ENCODE measurements around the gene MAMDC2. TPM values are rescaled to one million over a fixed set of nuclear protein-coding genes. Genes with fewer than 3 reads are reported as not detected.

The MAMDC2 gene
- total and polyA plus RNA-seq, 2 donors from 2014 or later, result 1.5 to 7.1 TPM

DNA sequence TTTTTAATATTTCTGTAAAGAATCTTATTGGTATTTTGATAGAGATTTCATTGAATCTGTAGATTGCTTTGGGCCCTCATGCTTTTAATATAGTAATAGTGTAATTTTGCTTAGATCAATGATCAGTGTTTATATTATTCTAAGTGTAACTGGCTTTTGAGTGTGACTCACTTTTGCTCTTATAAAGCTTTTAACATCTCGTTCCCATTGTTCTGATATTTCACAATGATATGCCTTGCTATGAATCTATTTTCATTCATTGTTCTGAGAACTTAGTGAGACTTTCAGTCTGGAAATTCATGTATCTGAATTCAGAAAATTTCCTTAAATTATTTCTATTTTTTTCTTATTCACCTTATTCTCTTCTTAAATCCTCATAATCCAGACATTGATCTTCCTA, 13.5 kb upstream of the MAMDC2 start:
- H3K27ac ChIP-seq (ENCODE audit: low read depth in 2 of 2, low read length in 2 of 2), result no peak overlapping the region

DNA sequence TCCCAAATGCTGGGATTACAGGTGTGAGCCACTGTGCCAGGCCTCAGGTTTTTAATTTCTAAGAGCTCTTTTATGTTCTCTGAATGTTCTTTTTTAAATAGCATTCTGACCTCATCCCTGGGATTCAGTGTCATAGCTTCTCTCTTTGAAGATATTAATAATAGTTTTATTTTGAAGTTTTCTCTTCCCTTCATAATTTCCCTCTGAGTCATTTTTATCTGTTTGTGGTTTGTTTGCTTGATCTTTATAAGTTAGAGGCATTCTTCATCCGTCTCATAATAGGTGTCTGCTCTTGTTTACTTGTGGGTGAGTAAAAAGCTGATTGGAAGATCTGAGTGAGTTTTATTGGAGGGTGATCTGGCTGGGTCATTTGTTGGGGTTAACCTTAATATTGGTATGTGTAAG, 12.5 kb upstream of the MAMDC2 start:
- no peaks in the 10 kb centered on the region for H3K4me1 ChIP-seq (ENCODE audit: control insufficient read depth in 2 of 3, insufficient read depth in 2 of 3, low read depth in 1 of 3, low read length in 3 of 3)
- intact Hi-C loops (cut with DNase I), result no loop called here
- FAIRE-seq (no peak), DNase-seq (no peak)
- H3K27ac ChIP-seq (ENCODE audit: low read depth in 2 of 2, low read length in 2 of 2), result no peak overlapping the region
- no peak overlapping the region for H3K9ac ChIP-seq (ENCODE audit: low read length in 3 of 3)
- H3K9me3 ChIP-seq (ENCODE audit: control insufficient read depth in 2 of 3, insufficient read depth in 1 of 3, low read length in 3 of 3), result no peaks in the 10 kb centered on the region
- no peaks in the 10 kb centered on the region for H3K27me3 ChIP-seq (ENCODE audit: control insufficient read depth, insufficient read depth, low read length)
- TF ChIP-seq, protein P1, sequence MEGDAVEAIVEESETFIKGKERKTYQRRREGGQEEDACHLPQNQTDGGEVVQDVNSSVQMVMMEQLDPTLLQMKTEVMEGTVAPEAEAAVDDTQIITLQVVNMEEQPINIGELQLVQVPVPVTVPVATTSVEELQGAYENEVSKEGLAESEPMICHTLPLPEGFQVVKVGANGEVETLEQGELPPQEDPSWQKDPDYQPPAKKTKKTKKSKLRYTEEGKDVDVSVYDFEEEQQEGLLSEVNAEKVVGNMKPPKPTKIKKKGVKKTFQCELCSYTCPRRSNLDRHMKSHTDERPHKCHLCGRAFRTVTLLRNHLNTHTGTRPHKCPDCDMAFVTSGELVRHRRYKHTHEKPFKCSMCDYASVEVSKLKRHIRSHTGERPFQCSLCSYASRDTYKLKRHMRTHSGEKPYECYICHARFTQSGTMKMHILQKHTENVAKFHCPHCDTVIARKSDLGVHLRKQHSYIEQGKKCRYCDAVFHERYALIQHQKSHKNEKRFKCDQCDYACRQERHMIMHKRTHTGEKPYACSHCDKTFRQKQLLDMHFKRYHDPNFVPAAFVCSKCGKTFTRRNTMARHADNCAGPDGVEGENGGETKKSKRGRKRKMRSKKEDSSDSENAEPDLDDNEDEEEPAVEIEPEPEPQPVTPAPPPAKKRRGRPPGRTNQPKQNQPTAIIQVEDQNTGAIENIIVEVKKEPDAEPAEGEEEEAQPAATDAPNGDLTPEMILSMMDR (IDR thresholded peaks at IDR 0.05; ENCODE audit: borderline replicate concordance, extremely low read depth, insufficient read depth), result no peak
- H3K4me3 ChIP-seq (ENCODE audit: low read length in 3 of 3), result no peak overlapping the region
- no peaks in the 10 kb centered on the region for H3K36me3 ChIP-seq (ENCODE audit: control insufficient read depth in 2 of 3, insufficient read depth in 3 of 3, low read length in 3 of 3)

More for the DNA sequence above, 13.5 kb upstream of the MAMDC2 start:
- no peaks in the 10 kb centered on the region for H3K36me3 ChIP-seq (ENCODE audit: control insufficient read depth in 2 of 3, insufficient read depth in 3 of 3, low read length in 3 of 3)
- intact Hi-C loops (cut with DNase I), result no loop called here
- DNase-seq, result no peak
- no peaks in the 10 kb centered on the region for H3K9me3 ChIP-seq (ENCODE audit: control insufficient read depth in 2 of 3, insufficient read depth in 1 of 3, low read length in 3 of 3)
- no peaks in the 10 kb centered on the region for H3K27me3 ChIP-seq (ENCODE audit: control insufficient read depth, insufficient read depth, low read length)
- H3K4me1 ChIP-seq (ENCODE audit: control insufficient read depth in 2 of 3, insufficient read depth in 2 of 3, low read depth in 1 of 3, low read length in 3 of 3), result no peaks in the 10 kb centered on the region
- H3K4me3 ChIP-seq (ENCODE audit: low read length in 3 of 3), result no peak overlapping the region
- no peak for FAIRE-seq
- TF ChIP-seq, protein P1 (IDR thresholded peaks at IDR 0.05; ENCODE audit: borderline replicate concordance, extremely low read depth, insufficient read depth), result no peak
- no peak overlapping the region for H3K9ac ChIP-seq (ENCODE audit: low read length in 3 of 3)

DNA sequence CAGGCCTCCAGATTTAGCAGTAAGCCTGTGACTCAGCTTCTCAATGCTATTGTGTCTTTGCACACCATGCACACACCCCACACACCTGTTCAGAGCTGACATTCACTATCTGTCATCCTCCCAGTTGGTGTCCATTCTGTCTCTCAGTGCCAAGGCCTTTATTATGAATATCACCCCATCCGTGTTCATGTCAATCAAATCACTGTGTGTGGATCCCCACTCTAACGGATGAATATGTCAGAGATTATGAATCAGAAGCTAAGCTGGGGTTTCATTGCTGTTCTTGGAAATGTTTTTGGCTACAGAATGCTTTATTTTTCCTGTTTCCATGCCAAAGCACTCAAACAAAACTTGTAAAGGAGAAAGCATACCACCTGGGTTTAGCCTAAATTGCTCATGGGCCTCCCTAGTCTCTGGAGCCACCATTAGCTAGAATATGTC, 9.4 kb upstream of the MAMDC2 start:
- DNase-seq (no peak), FAIRE-seq (no peak)
- intact Hi-C loops (cut with DNase I), result no loop called here
- H3K36me3 ChIP-seq (ENCODE audit: control insufficient read depth in 2 of 3, insufficient read depth in 3 of 3, low read length in 3 of 3), result no peaks in the 10 kb centered on the region
- H3K9me3 ChIP-seq (ENCODE audit: control insufficient read depth in 2 of 3, insufficient read depth in 1 of 3, low read length in 3 of 3), result no peaks in the 10 kb centered on the region
- H3K9ac ChIP-seq (ENCODE audit: low read length in 3 of 3), result no peak overlapping the region
- no peak overlapping the region for H3K27ac ChIP-seq (ENCODE audit: low read depth in 2 of 2, low read length in 2 of 2)
- no peaks in the 10 kb centered on the region for H3K27me3 ChIP-seq (ENCODE audit: control insufficient read depth, insufficient read depth, low read length)
- H3K4me3 ChIP-seq (ENCODE audit: low read length in 3 of 3), result no peak overlapping the region
- TF ChIP-seq, protein P1 (IDR thresholded peaks at IDR 0.05; ENCODE audit: borderline replicate concordance, extremely low read depth, insufficient read depth), result no peak
- no peaks in the 10 kb centered on the region for H3K4me1 ChIP-seq (ENCODE audit: control insufficient read depth in 2 of 3, insufficient read depth in 2 of 3, low read depth in 1 of 3, low read length in 3 of 3)

DNA sequence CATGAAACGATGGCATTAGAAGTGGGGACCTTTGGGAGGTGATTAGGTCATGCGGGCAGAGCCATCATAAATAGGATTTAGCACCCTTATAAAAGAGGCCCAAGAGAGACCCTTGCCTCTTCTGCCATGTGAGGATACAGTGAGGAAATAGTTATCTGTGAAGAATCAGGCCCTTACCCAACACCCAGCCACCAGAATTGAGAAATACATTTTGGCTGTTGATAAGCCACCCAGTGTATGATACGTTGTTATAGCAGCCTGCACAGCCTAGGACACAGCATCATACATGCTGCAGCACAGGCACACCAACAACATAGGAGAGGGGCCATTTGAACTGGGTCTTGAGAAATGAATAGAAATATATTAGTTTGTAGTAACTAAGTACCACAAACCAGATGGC, 8.0 kb upstream of the MAMDC2 start:
- intact Hi-C loops (cut with DNase I), result no loop called here
- Histone ChIP-seq H3K27ac (ENCODE audit: low read depth in 2 of 2, low read length in 2 of 2) (no peak overlapping the region), H3K9ac (ENCODE audit: low read length in 3 of 3) (no peak overlapping the region), H3K4me3 (ENCODE audit: low read length in 3 of 3) (no peak overlapping the region), H3K27me3 (ENCODE audit: control insufficient read depth, insufficient read depth, low read length) (no peaks in the 10 kb centered on the region), H3K9me3 (ENCODE audit: control insufficient read depth in 2 of 3, insufficient read depth in 1 of 3, low read length in 3 of 3) (no peaks in the 10 kb centered on the region), H3K4me1 (ENCODE audit: control insufficient read depth in 2 of 3, insufficient read depth in 2 of 3, low read depth in 1 of 3, low read length in 3 of 3) (no peaks in the 10 kb centered on the region), H3K36me3 (ENCODE audit: control insufficient read depth in 2 of 3, insufficient read depth in 3 of 3, low read length in 3 of 3) (no peaks in the 10 kb centered on the region)
- DNase-seq (no peak), FAIRE-seq (no peak)
- TF ChIP-seq, protein P1 (IDR thresholded peaks at IDR 0.05; ENCODE audit: borderline replicate concordance, extremely low read depth, insufficient read depth), result no peak
